DND-41 (cell line): ENCODE measurements around the gene MACROD2.

Experiments
- ATAC-seq: fragments of 200-7000 bp; cut with Tn5 transposase; 3 replicates; pipeline ENCODE4 v1.9.1; 2021; ENCODE audit warnings: low read depth; ENCODE audit not compliant: insufficient read depth
- DNase-seq: peaks from one replicate; pipeline ENCODE4 v3.0.0-alpha.2; 2020
- H2AFZ ChIP-seq: 2 replicates; pipeline ENCODE4 v1.6.0; 2012; ENCODE audit warnings: low read depth, low read length
- H3K27ac ChIP-seq: 2 replicates; pipeline ENCODE4 v1.5.1; 2012; ENCODE audit warnings: low read length, inconsistent platforms
- H3K27me3 ChIP-seq: fragments of 200-600 bp; sonication (generic); 2 replicates; pipeline ENCODE4 v1.6.0; 2012; ENCODE audit warnings: low read length, mild to moderate bottlenecking, inconsistent platforms; ENCODE audit not compliant: insufficient read depth, poor library complexity
- H3K36me3 ChIP-seq: 2 replicates; pipeline ENCODE4 v1.5.1; 2012; ENCODE audit warnings: low read length, inconsistent platforms; ENCODE audit not compliant: insufficient read depth
- H3K4me1 ChIP-seq: 2 replicates; pipeline ENCODE4 v1.5.1; 2012; ENCODE audit warnings: mild to moderate bottlenecking, low read length; ENCODE audit not compliant: insufficient read depth
- H3K4me2 ChIP-seq: 2 replicates; pipeline ENCODE4 v1.6.0; 2012; ENCODE audit warnings: mild to moderate bottlenecking, moderate library complexity, low read length, inconsistent platforms; ENCODE audit not compliant: insufficient read depth
- H3K4me3 ChIP-seq, 2 experiments: fragments of 200-600 bp in 1 of 2; shearing (Covaris generic) in 1 of 2; 2 replicates each; pipeline ENCODE4 v1.5.1; 2012 to 2016; ENCODE audit warnings: inconsistent platforms in 2 of 2, low read length in 2 of 2, mild to moderate bottlenecking in 2 of 2, low read depth in 1 of 2, moderate library complexity in 1 of 2
- H3K79me2 ChIP-seq: 2 replicates; pipeline ENCODE4 v1.6.0; 2012; ENCODE audit warnings: low read length, inconsistent platforms; ENCODE audit not compliant: insufficient read depth
- H3K9ac ChIP-seq: 2 replicates; pipeline ENCODE4 v1.6.0; 2012; ENCODE audit warnings: low read depth, mild to moderate bottlenecking, inconsistent platforms, low read length, moderate library complexity
- H3K9me3 ChIP-seq: 2 replicates; pipeline ENCODE4 v1.5.1; 2012; ENCODE audit warnings: low read length, moderate library complexity, mild to moderate bottlenecking, inconsistent platforms; ENCODE audit not compliant: insufficient read depth, severe bottlenecking
- H4K20me1 ChIP-seq: 2 replicates; pipeline ENCODE4 v1.6.0; 2012; ENCODE audit warnings: low read length; ENCODE audit not compliant: insufficient read depth
- EZH2 ChIP-seq: IDR thresholded peaks from 3 replicates; pipeline ENCODE4 v1.6.1; 2012; ENCODE audit warnings: borderline replicate concordance, low read depth, mild to moderate bottlenecking, moderate library complexity, low read length, inconsistent platforms; ENCODE audit not compliant: severe bottlenecking
- TF ChIP-seq, protein P1 (sequence below): IDR thresholded peaks from 2 replicates; pipeline ENCODE4 v1.5.1; 2012; ENCODE audit warnings: borderline replicate concordance, low read length, moderate library complexity, mild to moderate bottlenecking; ENCODE audit not compliant: poor library complexity, severe bottlenecking; ENCODE audit errors: extremely low read depth

MACROD2 gene

DNA sequence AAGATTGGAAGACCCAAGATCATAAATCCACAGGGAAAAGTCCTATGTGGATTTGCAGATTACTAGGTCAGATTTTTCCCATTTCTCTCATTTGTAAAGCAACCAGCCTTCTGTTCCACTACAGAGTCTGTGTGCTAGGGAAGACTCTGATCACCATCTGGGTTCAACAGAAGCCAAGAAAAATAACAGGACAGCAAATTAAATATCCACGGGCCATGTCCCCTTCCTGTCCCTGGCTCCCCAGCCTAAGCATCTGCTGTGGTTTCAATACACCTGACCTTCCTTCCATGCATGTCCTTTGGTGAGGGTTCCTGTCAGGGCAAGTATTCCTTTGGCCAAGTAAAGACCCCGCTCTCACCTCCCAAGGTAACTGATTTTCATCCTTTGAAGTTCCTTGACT lies 2019.1 kb downstream of the MACROD2 start:
- Histone ChIP-seq H2AFZ (no peak overlapping the region), H3K27me3 (no peaks in the 10 kb centered on the region), H3K4me1 (no peaks in the 10 kb centered on the region), H4K20me1 (no peaks in the 10 kb centered on the region), H3K79me2 (no peaks in the 10 kb centered on the region), H3K9ac (no peak overlapping the region), H3K4me3 (no peak overlapping the region), H3K9me3 (no peaks in the 10 kb centered on the region), H3K27ac (no peak overlapping the region), H3K4me2 (no peak overlapping the region), H3K36me3 (no peaks in the 10 kb centered on the region)
- DNase-seq (no peak), ATAC-seq (no peak)
- TF ChIP-seq, protein P1, sequence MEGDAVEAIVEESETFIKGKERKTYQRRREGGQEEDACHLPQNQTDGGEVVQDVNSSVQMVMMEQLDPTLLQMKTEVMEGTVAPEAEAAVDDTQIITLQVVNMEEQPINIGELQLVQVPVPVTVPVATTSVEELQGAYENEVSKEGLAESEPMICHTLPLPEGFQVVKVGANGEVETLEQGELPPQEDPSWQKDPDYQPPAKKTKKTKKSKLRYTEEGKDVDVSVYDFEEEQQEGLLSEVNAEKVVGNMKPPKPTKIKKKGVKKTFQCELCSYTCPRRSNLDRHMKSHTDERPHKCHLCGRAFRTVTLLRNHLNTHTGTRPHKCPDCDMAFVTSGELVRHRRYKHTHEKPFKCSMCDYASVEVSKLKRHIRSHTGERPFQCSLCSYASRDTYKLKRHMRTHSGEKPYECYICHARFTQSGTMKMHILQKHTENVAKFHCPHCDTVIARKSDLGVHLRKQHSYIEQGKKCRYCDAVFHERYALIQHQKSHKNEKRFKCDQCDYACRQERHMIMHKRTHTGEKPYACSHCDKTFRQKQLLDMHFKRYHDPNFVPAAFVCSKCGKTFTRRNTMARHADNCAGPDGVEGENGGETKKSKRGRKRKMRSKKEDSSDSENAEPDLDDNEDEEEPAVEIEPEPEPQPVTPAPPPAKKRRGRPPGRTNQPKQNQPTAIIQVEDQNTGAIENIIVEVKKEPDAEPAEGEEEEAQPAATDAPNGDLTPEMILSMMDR: no peak
- no peak for TF ChIP-seq EZH2

DNA sequence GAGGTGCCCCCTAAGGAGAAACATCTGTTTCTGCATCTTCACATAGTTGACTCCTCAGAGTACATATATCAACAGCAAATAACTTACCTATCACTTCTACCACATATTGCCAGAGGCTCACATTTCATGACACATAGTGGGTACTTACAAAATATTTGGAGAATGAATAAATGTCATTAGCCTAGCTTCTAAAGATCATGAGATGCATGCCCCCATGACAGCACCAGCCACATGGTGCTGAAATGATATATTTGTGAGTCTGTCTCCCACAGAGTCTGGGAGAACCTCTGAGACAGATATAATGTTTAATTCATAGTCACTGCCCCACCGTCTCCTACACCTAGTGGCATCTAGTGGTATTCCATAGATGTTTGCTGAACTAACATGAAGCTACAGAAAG lies 2022.3 kb downstream of the MACROD2 start:
- Histone ChIP-seq H3K36me3 (no peaks in the 10 kb centered on the region), H3K27ac (no peak overlapping the region), H3K4me2 (no peak overlapping the region), H3K79me2 (no peaks in the 10 kb centered on the region), H3K9ac (no peak overlapping the region), H3K4me1 (no peaks in the 10 kb centered on the region), H2AFZ (no peak overlapping the region), H3K9me3 (no peaks in the 10 kb centered on the region), H3K27me3 (no peaks in the 10 kb centered on the region), H3K4me3 (no peak overlapping the region), H4K20me1 (no peaks in the 10 kb centered on the region)
- DNase-seq (no peak), ATAC-seq (no peak)
- TF ChIP-seq EZH2: no peak
- TF ChIP-seq, protein P1: no peak

DNA sequence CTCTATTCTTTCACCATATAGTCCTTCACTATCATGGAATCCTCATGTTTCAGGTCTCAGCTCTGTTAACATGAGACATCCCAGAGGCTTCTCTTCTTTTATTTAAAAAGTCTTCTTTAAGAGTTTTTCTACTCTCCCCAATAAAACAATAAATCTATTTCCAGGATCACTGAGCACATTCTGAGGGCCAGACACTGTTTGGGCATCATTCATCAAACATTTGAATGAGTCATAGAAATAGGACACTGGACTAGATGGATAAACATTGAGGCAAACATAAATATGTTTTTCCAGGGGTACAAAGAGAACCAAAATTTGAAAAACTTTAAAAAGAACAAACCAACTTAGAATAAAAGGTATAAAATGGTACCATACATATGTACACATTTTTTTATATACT lies 2023.6 kb downstream of the MACROD2 start:
- no peak overlapping the region for H3K4me3 ChIP-seq
- H3K27ac ChIP-seq: no peak overlapping the region
- no peak overlapping the region for H3K4me2 ChIP-seq
- DNase-seq (no peak), ATAC-seq (no peak)
- no peaks in the 10 kb centered on the region for H3K79me2 ChIP-seq
- no peak overlapping the region for H3K9ac ChIP-seq
- no peaks in the 10 kb centered on the region for H3K4me1 ChIP-seq
- H3K27me3 ChIP-seq: no peaks in the 10 kb centered on the region
- TF ChIP-seq EZH2: no peak
- TF ChIP-seq, protein P1: no peak
- no peaks in the 10 kb centered on the region for H4K20me1 ChIP-seq
- no peaks in the 10 kb centered on the region for H3K9me3 ChIP-seq
- H3K36me3 ChIP-seq: no peaks in the 10 kb centered on the region
- H2AFZ ChIP-seq: no peak overlapping the region

DNA sequence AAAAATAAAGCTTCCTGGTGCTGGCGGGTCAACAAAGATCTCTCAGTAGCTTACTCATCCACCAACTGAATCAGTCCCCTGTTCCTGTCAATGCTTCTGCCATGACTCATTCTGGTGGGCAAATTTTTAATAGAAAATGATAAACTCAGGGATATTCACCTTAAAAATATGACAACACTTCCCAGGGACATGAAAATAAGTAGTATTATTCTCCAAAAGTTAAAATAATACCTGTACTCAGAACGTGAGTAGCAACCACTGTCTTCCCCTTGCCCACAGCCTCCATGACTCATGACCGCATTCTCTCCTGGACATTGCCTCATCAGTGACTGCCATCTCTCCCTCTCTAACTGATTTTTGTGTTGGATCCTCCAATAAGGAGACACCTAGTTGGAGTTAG lies 2025.7 kb downstream of the MACROD2 start:
- Histone ChIP-seq H3K27ac (no peak overlapping the region), H3K4me3 (no peak overlapping the region), H3K27me3 (no peaks in the 10 kb centered on the region), H4K20me1 (no peaks in the 10 kb centered on the region), H3K36me3 (no peaks in the 10 kb centered on the region), H2AFZ (no peak overlapping the region), H3K79me2 (no peaks in the 10 kb centered on the region), H3K9ac (no peak overlapping the region), H3K4me1 (no peaks in the 10 kb centered on the region), H3K4me2 (no peak overlapping the region), H3K9me3 (no peaks in the 10 kb centered on the region)
- TF ChIP-seq, protein P1: no peak
- TF ChIP-seq EZH2: no peak
- ATAC-seq (no peak), DNase-seq (no peak)
